ENCODE data around the gene GJC2. TPM values are rescaled to one million over a fixed set of nuclear protein-coding genes. Genes with fewer than 3 reads are reported as not detected.

GJC2 gene
- total and polyA plus RNA-seq, 10 of the 15 experiments (the other 5 are each of a cell fraction or from before 2014, with no cell fraction given): 0.04 to 0.44 (median 0.07) TPM; not detected in 4

DNA sequence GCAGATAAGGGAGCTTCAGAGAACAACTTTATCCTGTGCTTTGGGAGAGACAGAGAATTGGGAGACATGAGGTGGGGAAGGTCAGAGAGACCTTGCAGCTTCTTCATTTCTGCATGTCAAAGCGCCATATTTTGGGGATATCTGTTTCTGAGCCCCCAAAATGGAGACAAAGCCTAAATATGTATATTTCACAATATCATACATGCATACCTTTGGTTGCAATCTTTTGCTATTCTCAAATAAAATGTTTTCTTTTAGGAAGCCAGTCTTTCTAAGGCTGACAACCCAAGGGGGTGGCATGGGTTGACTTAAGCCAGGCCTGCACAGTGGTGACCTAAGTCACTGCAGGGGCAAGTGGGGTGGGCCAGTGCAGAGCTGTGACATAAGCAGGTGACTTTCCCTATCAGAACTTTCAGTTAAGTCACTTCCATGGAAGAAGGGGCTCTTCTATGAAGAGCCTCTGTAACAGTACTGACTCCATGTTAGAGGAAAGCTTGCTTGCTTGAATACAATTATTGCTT lies 26.7 kb upstream of the GJC2 start:
- DNase-seq (ENCODE audit: low read depth, low spot score): no peak
- Histone ChIP-seq H3K79me2 (ENCODE audit: control insufficient read depth, insufficient read depth, low read length) (no peaks in the 10 kb centered on the region), H4K20me1 (ENCODE audit: control insufficient read depth, insufficient read depth) (no peaks in the 10 kb centered on the region), H2AFZ (ENCODE audit: control insufficient read depth, low read depth, low read length) (no peak overlapping the region), H3K4me2 (ENCODE audit: control insufficient read depth, insufficient read depth) (no peak overlapping the region), H3K27me3 (replicated peaks in 1 of 2; ENCODE audit: control insufficient read depth in 2 of 2, insufficient read depth in 2 of 2, low read length in 1 of 2) (no peaks in the 10 kb centered on the region), H3K27ac (ENCODE audit: control insufficient read depth, insufficient read depth) (no peak overlapping the region), H3K9ac (ENCODE audit: control insufficient read depth, insufficient read depth, low read length) (no peak overlapping the region), H3K4me3 (no peak overlapping the region), H3K9me3 (replicated peaks; ENCODE audit: control insufficient read depth, insufficient read depth, low read length) (no peaks in the 10 kb centered on the region; the same call in 2 of the 3 replicates), H3K36me3 (ENCODE audit: control insufficient read depth in 2 of 2, insufficient read depth in 2 of 2, low read length in 1 of 2) (no peaks in the 10 kb centered on the region), H3K4me1 (ENCODE audit: control insufficient read depth, insufficient read depth, low read length) (no peaks in the 10 kb centered on the region)
- WGBS (ENCODE audit: insufficient coverage, insufficient replicate concordance, low lambda C conversion rate, missing lambda C conversion rate): 40% methylated on average over 1 of the region's 1 CpG
- intact Hi-C loops (cut with micrococcal nuclease; ENCODE audit: unreplicated experiment) (no loop called here), in situ Hi-C loops (cut with MboI) (no loop called here)
- peak; percentile 32; the same call in 1 of the 2 replicates for TF ChIP-seq NR2F1 (conservative IDR thresholded peaks at IDR 0.05)
- no peak for TF ChIP-seq FOS (IDR thresholded peaks at IDR 0.05; ENCODE audit: borderline replicate concordance, extremely low read depth, insufficient read length)
- no peak for ATAC-seq
- ChIA-PET SMC1A (ENCODE audit: uncharacterized antibody, unreplicated experiment) (interaction anchor here (1.2 to 1.4 kb wide), 2 partner anchors 9 to 13 kb away, joined by 3 to 4 read pairs; no protein-coding TSS in a partner anchor), CTCF (interaction anchor here (0.7 to 2.2 kb wide), 5 partner anchors 13 to 642 kb away, joined by 3 to 7 read pairs (median 3); no protein-coding TSS in a partner anchor), RAD21 (ENCODE audit: unreplicated experiment) (no interaction called here), POLR2A (interaction anchor here (0.6 to 0.7 kb wide), 2 partner anchors 13 to 361 kb away, joined by 3 to 4 read pairs; no protein-coding TSS in a partner anchor)
- BruUV-seq (replicated peaks): no TSS peak
- FAIRE-seq: no peak

DNA sequence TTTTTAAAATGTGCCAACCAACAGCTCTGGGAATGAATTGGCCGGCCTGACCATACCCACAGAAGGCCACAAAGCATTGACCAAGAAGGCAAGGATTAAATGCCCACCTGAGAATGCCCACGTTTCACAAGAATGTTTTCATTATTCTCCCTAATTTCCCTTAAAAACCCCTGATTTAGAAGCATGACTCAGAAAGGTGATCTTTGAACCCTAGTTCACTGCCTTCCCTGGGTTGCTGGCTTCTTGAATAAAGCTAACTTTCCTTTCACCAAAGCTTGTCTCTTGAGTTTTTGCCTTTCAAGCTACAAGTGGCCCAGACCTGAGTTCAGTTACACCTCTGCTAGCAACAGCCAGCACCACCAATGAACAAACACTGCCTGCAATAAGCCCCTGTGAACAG lies 26.2 kb upstream of the GJC2 start:
- ATAC-seq (no peak), FAIRE-seq (no peak), DNase-seq (ENCODE audit: low read depth, low spot score) (no peak)
- Histone ChIP-seq H3K27me3 (replicated peaks in 1 of 2; ENCODE audit: control insufficient read depth in 2 of 2, insufficient read depth in 2 of 2, low read length in 1 of 2) (no peaks in the 10 kb centered on the region), H3K36me3 (ENCODE audit: control insufficient read depth in 2 of 2, insufficient read depth in 2 of 2, low read length in 1 of 2) (no peaks in the 10 kb centered on the region), H3K9me3 (replicated peaks; ENCODE audit: control insufficient read depth, insufficient read depth, low read length) (no peaks in the 10 kb centered on the region; the same call in 2 of the 3 replicates), H3K4me2 (ENCODE audit: control insufficient read depth, insufficient read depth) (no peak overlapping the region), H3K79me2 (ENCODE audit: control insufficient read depth, insufficient read depth, low read length) (no peaks in the 10 kb centered on the region), H3K4me1 (ENCODE audit: control insufficient read depth, insufficient read depth, low read length) (no peaks in the 10 kb centered on the region), H2AFZ (ENCODE audit: control insufficient read depth, low read depth, low read length) (no peak overlapping the region), H3K9ac (ENCODE audit: control insufficient read depth, insufficient read depth, low read length) (no peak overlapping the region), H4K20me1 (ENCODE audit: control insufficient read depth, insufficient read depth) (no peaks in the 10 kb centered on the region), H3K4me3 (no peak overlapping the region), H3K27ac (ENCODE audit: control insufficient read depth, insufficient read depth) (no peak overlapping the region)
- POLR2A ChIA-PET: interaction anchor here (0.6 to 0.7 kb wide), 2 partner anchors 14 to 361 kb away, joined by 3 to 4 read pairs; no protein-coding TSS in a partner anchor
- WGBS (ENCODE audit: insufficient coverage, insufficient replicate concordance, low lambda C conversion rate, missing lambda C conversion rate): 22% methylated on average over 2 of the region's 2 CpGs
- in situ Hi-C loops (cut with MboI) (no loop called here), intact Hi-C loops (cut with micrococcal nuclease; ENCODE audit: unreplicated experiment) (no loop called here)
- RAD21 ChIA-PET (ENCODE audit: unreplicated experiment): no interaction called here
- SMC1A ChIA-PET (ENCODE audit: uncharacterized antibody, unreplicated experiment): interaction anchor here (1.2 to 1.4 kb wide), 2 partner anchors 8 to 13 kb away, joined by 3 to 4 read pairs; no protein-coding TSS in a partner anchor
- CTCF ChIA-PET: interaction anchor here (0.7 to 2.2 kb wide), 5 partner anchors 12 to 124 kb away, joined by 3 to 7 read pairs (median 3); partner anchors contain the start of gene ARF1
- no TSS peak for BruUV-seq (replicated peaks)
- TF ChIP-seq CEBPB (IDR thresholded peaks at IDR 0.05; ENCODE audit: borderline replicate concordance in 1 of 2, low read depth in 2 of 2, low read length in 2 of 2) (no peak), EP300 (IDR thresholded peaks at IDR 0.05; ENCODE audit: borderline replicate concordance in 1 of 2, control insufficient read depth in 1 of 2, low read depth in 2 of 2, low read length in 2 of 2) (no peak), TAF1 (IDR thresholded peaks at IDR 0.05; ENCODE audit: borderline replicate concordance, low read depth, low read length) (no peak), RUNX3 (IDR thresholded peaks at IDR 0.05; ENCODE audit: low read length) (no peak), ZNF217 (IDR thresholded peaks at IDR 0.05) (no peak), NFYB (IDR thresholded peaks at IDR 0.05; ENCODE audit: insufficient read depth, low read depth, low read length) (no peak), IKZF2 (IDR thresholded peaks at IDR 0.05) (no peak), ASH2L (IDR thresholded peaks at IDR 0.05; ENCODE audit: borderline replicate concordance, low read depth) (no peak), KLF5 (IDR thresholded peaks at IDR 0.05; ENCODE audit: partially characterized antibody) (no peak), IKZF1 (conservative IDR thresholded peaks at IDR 0.05) (no peak)
- TF ChIP-seq, protein P1, sequence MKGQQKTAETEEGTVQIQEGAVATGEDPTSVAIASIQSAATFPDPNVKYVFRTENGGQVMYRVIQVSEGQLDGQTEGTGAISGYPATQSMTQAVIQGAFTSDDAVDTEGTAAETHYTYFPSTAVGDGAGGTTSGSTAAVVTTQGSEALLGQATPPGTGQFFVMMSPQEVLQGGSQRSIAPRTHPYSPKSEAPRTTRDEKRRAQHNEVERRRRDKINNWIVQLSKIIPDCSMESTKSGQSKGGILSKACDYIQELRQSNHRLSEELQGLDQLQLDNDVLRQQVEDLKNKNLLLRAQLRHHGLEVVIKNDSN (IDR thresholded peaks at IDR 0.05; ENCODE audit: borderline replicate concordance, extremely low read length, insufficient read depth, low read depth, low read length): no peak
